Measurements from ENCODE around the gene ARAP2.
"Not testable (repeated sequence)": the region's sequence is repeated elsewhere in the genome, so short reads cannot be mapped to it uniquely, and the experiment has no call there.

ARAP2 gene

DNA sequence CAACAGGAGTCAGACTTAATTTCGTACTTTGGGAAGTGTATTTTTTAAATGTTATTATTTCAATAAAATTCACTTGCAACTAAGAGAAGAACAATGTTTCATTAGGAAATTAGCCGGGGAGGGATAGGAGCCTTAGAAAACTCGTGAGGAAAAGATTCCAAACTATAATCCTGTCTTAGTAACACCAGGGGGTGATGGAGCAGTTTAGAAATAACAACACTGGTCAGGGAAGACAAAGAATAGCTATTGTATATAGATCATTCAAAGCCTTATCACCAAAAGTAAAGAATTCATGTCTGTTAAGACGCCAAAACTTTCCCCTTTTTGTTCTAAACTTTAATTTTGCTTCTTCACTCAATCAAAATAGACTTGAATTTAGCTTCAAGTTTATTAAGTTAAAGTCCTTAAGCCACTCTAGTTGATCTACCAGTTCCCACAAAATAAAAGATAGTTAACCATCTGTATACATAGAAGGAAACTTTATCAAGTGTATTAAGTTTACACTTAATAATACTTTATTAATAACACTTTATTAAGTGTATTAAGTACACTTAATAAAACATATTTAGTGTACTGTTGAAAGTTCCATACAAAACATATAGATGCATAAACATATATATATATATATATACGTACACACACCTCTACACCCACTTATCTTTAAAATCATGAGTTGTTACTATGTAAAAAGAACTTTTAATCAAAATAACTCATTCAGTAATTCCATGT lies 60.5 kb downstream of the ARAP2 start:
- Histone ChIP-seq H3K27me3 (ENCODE audit: control insufficient read depth, insufficient read depth, low read length) (no peaks in the 10 kb centered on the region), H3K27ac (ENCODE audit: low read length) (no peak overlapping the region), H3K36me3 (ENCODE audit: control insufficient read depth, insufficient read depth, low read length) (no peaks in the 10 kb centered on the region), H3K9me3 (ENCODE audit: control insufficient read depth, insufficient read depth, low read length) (no peaks in the 10 kb centered on the region), H3K4me3 (ENCODE audit: low read length) (no peak overlapping the region), H3K4me1 (ENCODE audit: control insufficient read depth, insufficient read depth, low read length) (no peaks in the 10 kb centered on the region)
- no CpG with 5 or more reads among the region's 5 CpGs for WGBS (ENCODE audit: insufficient coverage, insufficient read length)
- no peak for DNase-seq (ENCODE audit: low read depth, low spot score)

DNA sequence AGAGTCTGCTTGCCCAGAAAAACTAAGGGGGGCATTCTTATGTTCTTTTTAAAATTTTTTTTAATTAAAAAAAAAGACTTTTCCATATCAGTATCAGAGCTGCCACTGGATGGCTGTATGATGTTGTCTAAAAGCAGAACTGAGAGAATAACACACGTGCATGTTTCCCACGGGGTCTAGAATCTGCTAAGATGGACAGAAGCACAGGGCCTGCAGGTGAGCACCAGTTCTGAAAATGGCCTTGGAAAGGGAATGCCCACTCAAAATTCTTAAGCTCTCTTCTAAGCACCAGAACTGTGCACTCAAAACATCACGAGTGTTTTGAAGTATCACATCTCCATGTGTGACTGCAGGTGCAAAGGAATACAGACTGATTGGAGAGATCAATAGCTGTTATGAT lies 61.1 kb downstream of the ARAP2 start:
- no peaks in the 10 kb centered on the region for H3K36me3 ChIP-seq (ENCODE audit: control insufficient read depth, insufficient read depth, low read length)
- no peaks in the 10 kb centered on the region for H3K27me3 ChIP-seq (ENCODE audit: control insufficient read depth, insufficient read depth, low read length)
- H3K27ac ChIP-seq (ENCODE audit: low read length) = no peak overlapping the region
- DNase-seq (ENCODE audit: low read depth, low spot score) = no peak
- H3K9me3 ChIP-seq (ENCODE audit: control insufficient read depth, insufficient read depth, low read length) = no peaks in the 10 kb centered on the region
- WGBS (ENCODE audit: insufficient coverage, insufficient read length) = no CpG with 5 or more reads among the region's 3 CpGs
- H3K4me3 ChIP-seq (ENCODE audit: low read length) = no peak overlapping the region
- H3K4me1 ChIP-seq (ENCODE audit: control insufficient read depth, insufficient read depth, low read length) = no peaks in the 10 kb centered on the region

DNA sequence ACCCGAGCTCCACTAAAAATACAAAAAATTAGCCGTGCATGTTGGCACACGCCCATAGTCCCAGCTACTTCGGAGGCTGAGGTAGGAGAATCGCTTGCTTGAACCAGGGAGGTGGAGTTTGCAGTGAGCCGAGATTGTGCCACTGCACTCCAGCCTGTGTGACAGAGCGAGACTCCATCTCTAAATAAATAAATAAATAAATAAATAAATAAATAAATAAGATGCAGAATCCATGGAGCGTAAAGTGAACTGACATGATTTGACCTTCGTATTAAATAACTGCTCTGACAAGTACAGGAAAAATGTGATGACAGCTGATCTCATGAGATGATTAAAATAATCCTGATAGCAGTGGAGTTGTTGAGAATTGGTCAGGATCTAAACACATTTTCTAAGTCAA lies 62.0 kb downstream of the ARAP2 start:
- H3K4me1 ChIP-seq (ENCODE audit: control insufficient read depth, insufficient read depth, low read length); H3K9me3 ChIP-seq (ENCODE audit: control insufficient read depth, insufficient read depth, low read length); H3K36me3 ChIP-seq (ENCODE audit: control insufficient read depth, insufficient read depth, low read length); H3K4me3 ChIP-seq (ENCODE audit: low read length); H3K27me3 ChIP-seq (ENCODE audit: control insufficient read depth, insufficient read depth, low read length); H3K27ac ChIP-seq (ENCODE audit: low read length); DNase-seq (ENCODE audit: low read depth, low spot score): not testable (repeated sequence)
- no CpG with 5 or more reads among the region's 9 CpGs for WGBS (ENCODE audit: insufficient coverage, insufficient read length)

DNA sequence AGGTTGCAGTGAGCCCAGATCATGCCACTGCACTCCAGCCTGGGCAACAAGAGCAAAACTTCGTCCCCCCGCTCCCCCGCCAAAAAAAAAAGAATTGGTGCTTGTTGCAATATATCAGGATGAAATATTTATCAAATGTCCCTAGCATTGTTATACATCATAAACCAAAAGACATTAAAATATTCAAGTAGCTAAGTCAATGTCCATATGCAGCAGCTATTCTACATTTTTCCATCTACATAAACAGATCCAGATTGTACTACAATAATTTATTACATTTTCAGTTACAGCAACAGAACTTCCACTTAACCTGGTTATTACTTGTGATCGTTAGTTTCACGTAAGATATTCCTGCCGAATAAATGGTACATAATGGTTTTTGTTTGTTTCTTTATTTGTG lies 64.1 kb downstream of the ARAP2 start:
- DNase-seq (ENCODE audit: low read depth, low spot score) = no peak
- Histone ChIP-seq H3K4me1 (ENCODE audit: control insufficient read depth, insufficient read depth, low read length) (no peaks in the 10 kb centered on the region), H3K9me3 (ENCODE audit: control insufficient read depth, insufficient read depth, low read length) (no peaks in the 10 kb centered on the region), H3K27ac (ENCODE audit: low read length) (no peak overlapping the region), H3K27me3 (ENCODE audit: control insufficient read depth, insufficient read depth, low read length) (no peaks in the 10 kb centered on the region), H3K4me3 (ENCODE audit: low read length) (no peak overlapping the region), H3K36me3 (ENCODE audit: control insufficient read depth, insufficient read depth, low read length) (no peaks in the 10 kb centered on the region)
- WGBS (ENCODE audit: insufficient coverage, insufficient read length) = no CpG with 5 or more reads among the region's 6 CpGs

DNA sequence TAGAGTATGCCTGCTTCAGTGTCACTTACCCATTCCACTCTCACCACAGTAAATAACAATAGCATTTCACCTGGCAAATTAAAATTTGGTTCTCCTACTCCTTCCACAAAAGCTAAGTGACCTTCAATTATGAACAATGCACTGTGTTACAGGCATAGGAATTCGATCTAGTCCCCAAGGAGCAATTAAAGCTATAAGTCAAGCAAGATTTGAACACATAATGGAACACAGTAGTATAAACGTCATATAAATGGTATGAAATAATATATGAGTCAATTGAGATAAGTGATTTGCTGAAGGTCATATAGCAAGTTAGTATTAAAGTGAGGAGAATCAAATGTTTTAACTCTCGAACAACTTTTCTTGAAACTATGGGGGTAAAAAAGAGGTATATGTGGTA lies 65.8 kb downstream of the ARAP2 start:
- DNase-seq (ENCODE audit: low read depth, low spot score) = no peak
- Histone ChIP-seq H3K4me3 (ENCODE audit: low read length) (no peak overlapping the region), H3K27ac (ENCODE audit: low read length) (no peak overlapping the region), H3K9me3 (ENCODE audit: control insufficient read depth, insufficient read depth, low read length) (no peaks in the 10 kb centered on the region), H3K4me1 (ENCODE audit: control insufficient read depth, insufficient read depth, low read length) (no peaks in the 10 kb centered on the region), H3K27me3 (ENCODE audit: control insufficient read depth, insufficient read depth, low read length) (no peaks in the 10 kb centered on the region), H3K36me3 (ENCODE audit: control insufficient read depth, insufficient read depth, low read length) (no peaks in the 10 kb centered on the region)
- WGBS (ENCODE audit: insufficient coverage, insufficient read length) = 80% methylated on average over 1 of the region's 3 CpGs

DNA sequence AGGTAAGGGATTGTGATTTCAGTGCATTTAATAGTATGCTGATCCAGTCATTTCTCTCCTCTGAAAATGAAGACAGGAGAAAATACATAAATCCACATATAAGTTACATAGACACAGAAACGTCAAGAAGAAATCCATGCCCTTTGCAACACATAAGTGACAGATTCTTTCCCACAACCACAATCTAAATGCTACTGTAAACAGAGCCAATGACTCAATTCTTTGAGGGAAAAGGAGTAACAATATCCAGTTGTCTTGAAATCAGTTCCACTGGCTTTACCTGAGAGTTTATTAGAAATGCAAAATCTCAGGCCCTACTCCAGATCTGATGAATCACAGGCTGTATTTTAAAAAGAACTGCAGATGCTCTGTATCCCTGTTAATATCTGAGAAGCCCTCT lies 66.4 kb downstream of the ARAP2 start:
- DNase-seq (ENCODE audit: low read depth, low spot score) = no peak
- no peaks in the 10 kb centered on the region for H3K27me3 ChIP-seq (ENCODE audit: control insufficient read depth, insufficient read depth, low read length)
- no CpG with 5 or more reads among the region's 1 CpG for WGBS (ENCODE audit: insufficient coverage, insufficient read length)
- no peak overlapping the region for H3K27ac ChIP-seq (ENCODE audit: low read length)
- no peaks in the 10 kb centered on the region for H3K36me3 ChIP-seq (ENCODE audit: control insufficient read depth, insufficient read depth, low read length)
- H3K9me3 ChIP-seq (ENCODE audit: control insufficient read depth, insufficient read depth, low read length) = no peaks in the 10 kb centered on the region
- no peaks in the 10 kb centered on the region for H3K4me1 ChIP-seq (ENCODE audit: control insufficient read depth, insufficient read depth, low read length)
- no peak overlapping the region for H3K4me3 ChIP-seq (ENCODE audit: low read length)

DNA sequence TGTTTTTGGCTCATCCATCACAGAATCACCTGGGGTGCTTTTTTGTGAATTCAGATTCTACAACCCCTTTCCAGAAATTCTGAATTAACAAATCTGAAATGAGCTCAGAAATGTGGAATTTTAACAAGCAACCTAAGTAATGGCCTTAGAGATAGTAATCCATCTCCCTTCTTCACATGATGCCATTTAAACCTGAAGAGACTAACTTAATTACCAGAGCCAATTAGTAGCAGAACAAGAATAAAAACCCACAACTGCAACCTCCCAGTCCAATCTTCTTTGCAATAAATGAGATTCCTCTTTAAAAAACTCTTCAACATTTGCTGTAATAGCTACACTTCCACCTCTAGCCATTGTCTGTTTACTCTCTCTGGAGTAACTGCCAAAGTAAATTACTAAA lies 69.7 kb downstream of the ARAP2 start:
- no peak for DNase-seq (ENCODE audit: low read depth, low spot score)
- Histone ChIP-seq H3K9me3 (ENCODE audit: control insufficient read depth, insufficient read depth, low read length) (no peaks in the 10 kb centered on the region), H3K4me1 (ENCODE audit: control insufficient read depth, insufficient read depth, low read length) (no peaks in the 10 kb centered on the region), H3K4me3 (ENCODE audit: low read length) (no peak overlapping the region), H3K27ac (ENCODE audit: low read length) (no peak overlapping the region), H3K36me3 (ENCODE audit: control insufficient read depth, insufficient read depth, low read length) (no peaks in the 10 kb centered on the region), H3K27me3 (ENCODE audit: control insufficient read depth, insufficient read depth, low read length) (no peaks in the 10 kb centered on the region)

DNA sequence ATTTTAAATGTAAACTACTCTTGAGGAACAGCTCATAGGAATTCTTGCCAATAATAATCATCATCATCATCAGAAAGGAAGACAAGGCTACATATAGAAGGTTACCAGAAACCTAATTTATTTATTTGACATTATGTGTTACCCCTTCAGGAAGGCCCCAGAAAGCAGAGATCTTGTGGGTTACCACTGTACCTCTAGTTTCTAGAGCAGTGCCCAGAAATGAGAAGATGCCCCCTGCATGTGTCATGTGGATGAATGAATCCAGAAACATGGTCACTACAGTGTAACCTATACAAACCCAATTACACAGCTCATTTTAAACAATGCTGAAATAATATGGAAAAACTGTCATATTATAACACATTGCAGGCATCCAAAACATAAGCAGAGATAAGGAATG lies 70.4 kb downstream of the ARAP2 start:
- Histone ChIP-seq H3K9me3 (ENCODE audit: control insufficient read depth, insufficient read depth, low read length) (no peaks in the 10 kb centered on the region), H3K4me3 (ENCODE audit: low read length) (no peak overlapping the region), H3K27ac (ENCODE audit: low read length) (no peak overlapping the region), H3K27me3 (ENCODE audit: control insufficient read depth, insufficient read depth, low read length) (no peaks in the 10 kb centered on the region), H3K4me1 (ENCODE audit: control insufficient read depth, insufficient read depth, low read length) (no peaks in the 10 kb centered on the region), H3K36me3 (ENCODE audit: control insufficient read depth, insufficient read depth, low read length) (no peaks in the 10 kb centered on the region)
- no peak for DNase-seq (ENCODE audit: low read depth, low spot score)

DNA sequence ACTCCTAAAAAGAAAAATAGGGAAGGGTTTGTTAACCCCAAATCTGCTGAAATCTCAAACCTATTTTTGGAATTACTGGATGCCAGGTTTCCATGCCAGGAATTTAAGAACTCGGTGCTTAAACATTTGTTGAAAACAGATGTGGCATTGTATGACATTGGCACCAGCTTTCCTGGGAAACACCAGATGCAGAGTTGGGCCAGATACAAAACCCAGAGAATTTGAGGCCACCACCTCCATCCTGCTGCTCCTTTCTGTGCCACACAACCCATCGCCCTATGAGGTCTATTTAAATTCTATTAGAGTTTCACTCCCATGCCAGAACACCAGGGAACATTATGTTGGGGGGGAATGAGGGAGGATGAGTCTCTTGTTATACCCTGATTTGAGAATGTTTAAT lies 71.7 kb downstream of the ARAP2 start:
- no CpG with 5 or more reads among the region's 2 CpGs for WGBS (ENCODE audit: insufficient coverage, insufficient read length)
- H3K4me3 ChIP-seq (ENCODE audit: low read length) = no peak overlapping the region
- H3K9me3 ChIP-seq (ENCODE audit: control insufficient read depth, insufficient read depth, low read length) = no peaks in the 10 kb centered on the region
- H3K27me3 ChIP-seq (ENCODE audit: control insufficient read depth, insufficient read depth, low read length) = no peaks in the 10 kb centered on the region
- no peaks in the 10 kb centered on the region for H3K4me1 ChIP-seq (ENCODE audit: control insufficient read depth, insufficient read depth, low read length)
- no peak overlapping the region for H3K27ac ChIP-seq (ENCODE audit: low read length)
- no peak for DNase-seq (ENCODE audit: low read depth, low spot score)
- H3K36me3 ChIP-seq (ENCODE audit: control insufficient read depth, insufficient read depth, low read length) = no peaks in the 10 kb centered on the region

DNA sequence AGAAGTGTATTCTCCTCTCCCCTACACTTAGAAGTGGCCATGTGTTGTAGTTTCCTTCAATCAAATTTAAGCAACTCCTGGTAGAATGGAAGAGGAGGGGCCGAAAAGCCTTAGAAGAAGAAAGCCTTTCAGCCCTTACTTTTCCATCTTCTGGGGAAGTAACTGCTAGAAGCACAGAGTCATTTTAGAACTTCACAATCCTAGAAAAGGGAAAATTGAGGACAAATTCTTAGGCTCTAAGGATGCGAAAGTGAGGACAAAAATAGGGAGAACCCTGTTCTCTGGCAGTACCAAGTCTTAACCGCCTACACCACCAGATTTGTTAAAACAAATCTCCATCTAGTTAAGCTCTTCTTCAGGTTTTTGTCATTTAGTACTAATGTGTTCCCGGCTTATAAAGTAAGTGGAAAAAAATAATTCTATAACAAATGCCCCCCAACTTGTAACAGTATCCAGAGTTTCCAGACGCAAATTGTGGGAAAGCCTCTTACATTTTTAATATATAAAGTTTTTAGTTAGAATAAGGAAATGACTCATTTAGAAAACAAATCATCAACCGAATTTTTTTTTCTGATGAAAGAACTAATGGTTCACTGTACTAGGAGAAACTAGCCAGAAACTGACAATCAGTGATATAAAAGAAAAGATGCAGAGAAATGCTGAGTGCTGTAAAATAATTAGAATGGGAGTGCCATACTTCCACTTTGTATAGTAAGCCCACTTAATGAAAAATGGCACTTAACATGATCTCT lies 76.0 kb downstream of the ARAP2 start:
- WGBS (ENCODE audit: insufficient coverage, insufficient read length) = no CpG with 5 or more reads among the region's 6 CpGs
- H3K9me3 ChIP-seq (ENCODE audit: control insufficient read depth, insufficient read depth, low read length) = no peaks in the 10 kb centered on the region

DNA sequence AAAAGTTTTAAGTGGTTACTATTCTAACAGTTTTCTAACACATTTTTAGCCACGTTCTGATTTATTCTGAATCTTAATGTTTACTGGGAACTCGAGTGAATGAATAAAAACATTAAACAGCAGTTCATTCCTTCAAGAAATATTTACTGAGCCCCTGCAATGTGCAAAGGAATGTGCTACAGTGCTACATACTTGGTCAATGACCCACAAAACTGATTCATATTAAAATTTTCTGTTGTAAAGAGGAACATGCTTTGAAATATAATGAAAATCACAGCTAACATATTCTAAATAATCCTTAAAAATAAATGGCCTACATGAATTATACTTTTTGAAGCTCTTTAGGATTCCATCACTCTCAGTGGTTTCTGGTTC lies 78.7 kb downstream of the ARAP2 start:
- no peaks in the 10 kb centered on the region for H3K27me3 ChIP-seq (ENCODE audit: control insufficient read depth, insufficient read depth, low read length)
- WGBS (ENCODE audit: insufficient coverage, insufficient read length) = no CpG with 5 or more reads among the region's 2 CpGs
- H3K9me3 ChIP-seq (ENCODE audit: control insufficient read depth, insufficient read depth, low read length) = no peaks in the 10 kb centered on the region
- H3K4me3 ChIP-seq (ENCODE audit: low read length) = no peak overlapping the region
- DNase-seq (ENCODE audit: low read depth, low spot score) = no peak
- no peaks in the 10 kb centered on the region for H3K4me1 ChIP-seq (ENCODE audit: control insufficient read depth, insufficient read depth, low read length)
- H3K27ac ChIP-seq (ENCODE audit: low read length) = no peak overlapping the region
- H3K36me3 ChIP-seq (ENCODE audit: control insufficient read depth, insufficient read depth, low read length) = no peaks in the 10 kb centered on the region

More for the DNA sequence above, 76.0 kb downstream of the ARAP2 start:
- DNase-seq (ENCODE audit: low read depth, low spot score) = no peak
- no peak overlapping the region for H3K27ac ChIP-seq (ENCODE audit: low read length)
- H3K27me3 ChIP-seq (ENCODE audit: control insufficient read depth, insufficient read depth, low read length) = no peaks in the 10 kb centered on the region
- no peaks in the 10 kb centered on the region for H3K36me3 ChIP-seq (ENCODE audit: control insufficient read depth, insufficient read depth, low read length)
- H3K4me1 ChIP-seq (ENCODE audit: control insufficient read depth, insufficient read depth, low read length) = no peaks in the 10 kb centered on the region
- no peak overlapping the region for H3K4me3 ChIP-seq (ENCODE audit: low read length)
